IMR-90 (cell line): ENCODE results near the gene NDUFV3. TPM values are rescaled to one million over a fixed set of nuclear protein-coding genes. Genes with fewer than 3 reads are reported as not detected.
"Not testable (repeated sequence)": the region's sequence is repeated elsewhere in the genome, so short reads cannot be mapped to it uniquely, and the experiment has no call there.

ENCODE experiments used
- ATAC-seq: fragments of 200-7000 bp; cut with Tn5 transposase; 2 replicates; pipeline ENCODE4 v1.9.1; 2020; ENCODE audit warnings: low read depth, mild to moderate bottlenecking, moderate library complexity
- BruUV-seq: library from RNA; stranded (reverse); fragments of 400-500 nt; replicated peaks from 2 replicates; lab custom pipeline; 2021; lab: Mats Ljungman, UMichigan
- CTCF ChIA-PET: fragments of 300-600 bp; formaldehyde crosslinking; extraction: SDS; loops from one replicate; lab custom pipeline; 2021; ENCODE audit warnings: antibody characterized with exemption; lab: Yijun Ruan, JAX
- POLR2A ChIA-PET: fragments of 300-600 bp; sonication (Branson Sonifier 250); formaldehyde crosslinking; loops from one replicate; lab custom pipeline; 2022; ENCODE audit warnings: antibody characterized with exemption; ENCODE audit not compliant: unreplicated experiment; lab: Charles Lee
- DNase-seq: peaks from one replicate; pipeline ENCODE4 v3.0.0; 2013
- H2AFZ ChIP-seq: replicated peaks from 2 replicates; pipeline ENCODE3; 2013; ENCODE audit warnings: low read length, mild to moderate bottlenecking; ENCODE audit not compliant: poor library complexity
- H2AK5ac ChIP-seq: 2 replicates; pipeline ENCODE4 v1.6.1; 2013; ENCODE audit warnings: low read depth, low read length, inconsistent platforms
- H2AK9ac ChIP-seq: replicated peaks from 2 replicates; pipeline ENCODE3; 2013; ENCODE audit warnings: mild to moderate bottlenecking, low read depth, low read length, moderate library complexity; ENCODE audit not compliant: poor library complexity
- H2BK120ac ChIP-seq: 2 replicates; pipeline ENCODE4 v1.6.1; 2013; ENCODE audit warnings: low read depth, low read length, inconsistent platforms
- H2BK15ac ChIP-seq: 3 replicates; pipeline ENCODE4 v1.6.1; 2013; ENCODE audit warnings: low read depth, low read length, inconsistent platforms
- H2BK20ac ChIP-seq: 2 replicates; pipeline ENCODE4 v1.6.1; 2013; ENCODE audit warnings: low read depth, mild to moderate bottlenecking, inconsistent platforms, low read length, moderate library complexity
- H2BK5ac ChIP-seq: 2 replicates; pipeline ENCODE4 v1.6.1; 2013; ENCODE audit warnings: mild to moderate bottlenecking, low read depth, low read length, inconsistent platforms; ENCODE audit not compliant: poor library complexity, severe bottlenecking
- H3K14ac ChIP-seq: replicated peaks from 2 replicates; pipeline ENCODE4 v1.6.1; 2013; ENCODE audit warnings: low read depth, low read length, inconsistent platforms
- H3K18ac ChIP-seq: 2 replicates; pipeline ENCODE4 v1.6.1; 2013; ENCODE audit warnings: low read depth, low read length, control low read depth
- H3K23ac ChIP-seq: 2 replicates; pipeline ENCODE4 v1.6.1; 2013; ENCODE audit warnings: low read depth, low read length, inconsistent platforms
- H3K27ac ChIP-seq: 2 replicates; pipeline ENCODE4 v1.5.1; 2013; ENCODE audit warnings: mild to moderate bottlenecking, control low read depth, low read length; ENCODE audit not compliant: insufficient read depth
- H3K27me3 ChIP-seq: 2 replicates; pipeline ENCODE4 v1.6.1; 2013; ENCODE audit warnings: low read length; ENCODE audit not compliant: control insufficient read depth, insufficient read depth
- H3K36me3 ChIP-seq: 2 replicates; pipeline ENCODE4 v1.6.1; 2013; ENCODE audit warnings: low read length, mixed read lengths; ENCODE audit not compliant: control insufficient read depth, insufficient read depth
- H3K4ac ChIP-seq: 2 replicates; pipeline ENCODE4 v1.6.1; 2013; ENCODE audit warnings: low read depth, low read length, inconsistent platforms
- H3K4me1 ChIP-seq: 2 replicates; pipeline ENCODE4 v1.6.1; 2013; ENCODE audit warnings: low read length, mixed read lengths; ENCODE audit not compliant: control insufficient read depth, insufficient read depth
- H3K4me2 ChIP-seq: 2 replicates; pipeline ENCODE4 v1.6.1; 2013; ENCODE audit warnings: low read depth, mild to moderate bottlenecking, control low read depth, low read length, moderate library complexity
- H3K4me3 ChIP-seq: 2 replicates; pipeline ENCODE4 v1.5.1; 2013; ENCODE audit warnings: low read depth, mild to moderate bottlenecking, control low read depth, low read length, moderate library complexity; ENCODE audit not compliant: insufficient read depth
- H3K56ac ChIP-seq: 2 replicates; pipeline ENCODE4 v1.6.1; 2013; ENCODE audit warnings: low read length, inconsistent platforms; ENCODE audit not compliant: insufficient read depth; ENCODE audit errors: extremely low read depth
- H3K79me1 ChIP-seq, 2 experiments: 2 replicates each; pipeline ENCODE4 v1.6.1; 2013; ENCODE audit warnings: low read length in 2 of 2, inconsistent platforms in 1 of 2, low read depth in 1 of 2
- H3K9ac ChIP-seq: 2 replicates; pipeline ENCODE4 v1.6.1; 2013; ENCODE audit warnings: low read depth, low read length, control low read depth
- H3K9me1 ChIP-seq: 2 replicates; pipeline ENCODE4 v1.6.1; 2013; ENCODE audit warnings: low read length, inconsistent platforms; ENCODE audit not compliant: insufficient read depth
- H3K9me3 ChIP-seq: 2 replicates; pipeline ENCODE4 v1.6.1; 2013; ENCODE audit warnings: low read length; ENCODE audit not compliant: control insufficient read depth, insufficient read depth
- H4K20me1 ChIP-seq: 2 replicates; pipeline ENCODE4 v1.6.1; 2013; ENCODE audit warnings: low read length, inconsistent platforms; ENCODE audit not compliant: insufficient read depth
- H4K5ac ChIP-seq: 2 replicates; pipeline ENCODE4 v1.6.1; 2013; ENCODE audit warnings: mild to moderate bottlenecking, low read depth, low read length, control low read depth
- H4K8ac ChIP-seq, 2 experiments: 2 replicates each; pipeline ENCODE4 v1.6.1; 2013; ENCODE audit warnings: low read depth in 2 of 2, low read length in 2 of 2, control low read depth in 1 of 2, inconsistent platforms in 1 of 2
- H4K91ac ChIP-seq: 2 replicates; pipeline ENCODE4 v1.6.1; 2013; ENCODE audit warnings: low read depth, low read length, inconsistent platforms; ENCODE audit not compliant: insufficient read depth
- WGBS, 2 experiments: methylation state at CpG; one replicate each; pipeline versions ENCODE4 v1.1.5 to v1.1.7; 2013; ENCODE audit warnings: missing lambda C conversion rate in 2 of 2; ENCODE audit not compliant: insufficient read length in 1 of 2; ENCODE audit errors: extremely low coverage in 2 of 2; 5-methylcytosine and 5-hydroxymethylcytosine counted together
- dilution Hi-C: fragments of 300-500 bp; cut with HindIII; formaldehyde crosslinking; loops from one replicate; pipeline ENCODE4 v1.14.3; 2018; ENCODE audit warnings: low sequenced_read_pairs; ENCODE audit not compliant: unreplicated experiment
- in situ Hi-C: fragments of 300-500 bp; cut with MboI; formaldehyde crosslinking; loops from 3 replicates; pipeline ENCODE4 v1.14.3; 2019; ENCODE audit warnings: low sequenced_read_pairs, inconsistent platforms, mixed read lengths
- intact Hi-C: fragments of 100-400 bp; cut with micrococcal nuclease; formaldehyde crosslinking; loops from 2 replicates; pipeline ENCODE4 v1.10.0; 2022
- polyA plus RNA-seq, 3 experiments: library from polyadenylated mRNA; depleted of rRNA; stranded (reverse); fragments of >200 nt; gene quantifications; 2 replicates each; pipeline ENCODE4 v1.2.3, GENCODE V29; 2012; ENCODE audit warnings: low replicate concordance in 1 of 3
- total RNA-seq: library from RNA; depleted of rRNA; stranded (reverse); fragments of >200 nt; gene quantifications from 2 replicates; pipeline ENCODE4 v1.2.3, GENCODE V29; 2012

The NDUFV3 gene
- total and polyA plus RNA-seq, 2 of the 4 experiments (the other 2 are of a cell fraction) = 38.5 to 55.6 TPM

GRCh38 chr21:42933973-42934372, 40.9 kb downstream of the NDUFV3 start:
- H2AK5ac ChIP-seq, BruUV-seq, H3K27ac ChIP-seq, H3K36me3 ChIP-seq, H3K9me1 ChIP-seq, H3K4me3 ChIP-seq, ATAC-seq, H3K9me3 ChIP-seq, DNase-seq, H3K4me2 ChIP-seq, H2BK15ac ChIP-seq, in situ Hi-C loops, H3K56ac ChIP-seq, H4K20me1 ChIP-seq, POLR2A ChIA-PET, H4K8ac ChIP-seq, H4K91ac ChIP-seq, H2AFZ ChIP-seq, H3K4ac ChIP-seq, H3K79me1 ChIP-seq, H3K9ac ChIP-seq, H3K27me3 ChIP-seq, H2BK20ac ChIP-seq, H2BK120ac ChIP-seq, dilution Hi-C loops, H4K5ac ChIP-seq, H2BK5ac ChIP-seq, CTCF ChIA-PET, H3K14ac ChIP-seq, intact Hi-C loops, H2AK9ac ChIP-seq, H3K4me1 ChIP-seq, H3K23ac ChIP-seq, H3K18ac ChIP-seq: not testable (repeated sequence)
- 100% methylated on average over 2 of the region's 12 CpGs; no CpG with 5 or more reads in 1 of the 2 experiments for WGBS, 2 experiments

GRCh38 chr21:42936360-42936759, 43.3 kb downstream of the NDUFV3 start:
- H2AK5ac ChIP-seq, H2BK20ac ChIP-seq, POLR2A ChIA-PET, H3K23ac ChIP-seq, H2AK9ac ChIP-seq, ATAC-seq, H2BK5ac ChIP-seq, H4K5ac ChIP-seq, H3K27ac ChIP-seq, H3K56ac ChIP-seq, H4K91ac ChIP-seq, H2BK15ac ChIP-seq, H3K79me1 ChIP-seq, H3K9me3 ChIP-seq, H3K14ac ChIP-seq, H3K9me1 ChIP-seq, H3K4ac ChIP-seq, H4K20me1 ChIP-seq, in situ Hi-C loops, H3K27me3 ChIP-seq, BruUV-seq, H2AFZ ChIP-seq, dilution Hi-C loops, H3K9ac ChIP-seq, H3K4me1 ChIP-seq, H2BK120ac ChIP-seq, H3K36me3 ChIP-seq, H3K4me3 ChIP-seq, H3K18ac ChIP-seq, CTCF ChIA-PET, DNase-seq, H3K4me2 ChIP-seq, intact Hi-C loops, H4K8ac ChIP-seq: not testable (repeated sequence)
- no CpG with 5 or more reads among the region's 5 CpGs for WGBS, 2 experiments
